ENCODE results near the gene SHROOM3.

The SHROOM3 gene

GRCh38 chr4:76792418-76792817, 357.4 kb downstream of the SHROOM3 start:
- peak; percentile 32 for FAIRE-seq

DNA sequence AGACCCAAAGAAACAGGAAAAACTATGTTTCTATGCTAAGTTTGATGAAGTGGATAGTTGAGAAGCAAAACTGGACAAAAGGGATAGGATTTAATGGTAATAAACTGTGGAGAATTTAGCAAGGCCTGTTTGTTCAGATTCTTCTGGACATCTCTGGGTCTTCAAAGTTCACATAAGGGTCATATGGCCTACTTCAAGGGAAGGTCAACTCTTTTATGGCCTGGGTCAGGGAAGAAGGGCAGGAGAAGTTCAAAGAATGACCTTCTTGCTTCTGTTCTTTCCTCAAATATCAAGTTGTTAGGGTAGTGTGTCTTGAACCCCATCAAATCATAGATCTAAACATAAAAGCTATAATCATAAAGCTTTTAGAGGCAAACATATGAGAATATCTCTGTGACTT, 360.2 kb downstream of the SHROOM3 start:
- no peak for FAIRE-seq

DNA sequence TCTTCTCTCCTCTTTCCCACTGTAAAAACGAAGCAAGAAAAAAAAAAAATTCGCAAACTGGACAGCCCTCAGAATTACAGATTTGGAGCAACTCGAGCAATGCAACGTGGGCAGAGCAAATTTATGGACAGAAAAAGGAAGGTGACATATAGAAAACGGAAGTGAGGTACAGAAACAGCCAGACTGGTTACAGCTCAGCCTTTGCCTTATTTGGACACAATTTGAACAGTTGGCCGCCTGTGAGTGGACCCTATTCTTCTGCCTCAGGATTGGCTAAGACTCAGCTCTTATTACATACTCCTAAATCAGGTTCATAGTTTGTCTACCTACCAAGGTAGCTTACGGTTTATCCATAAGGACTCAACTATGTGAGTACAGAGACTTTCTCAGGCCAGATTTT, 364.1 kb downstream of the SHROOM3 start:
- FAIRE-seq: no peak

DNA sequence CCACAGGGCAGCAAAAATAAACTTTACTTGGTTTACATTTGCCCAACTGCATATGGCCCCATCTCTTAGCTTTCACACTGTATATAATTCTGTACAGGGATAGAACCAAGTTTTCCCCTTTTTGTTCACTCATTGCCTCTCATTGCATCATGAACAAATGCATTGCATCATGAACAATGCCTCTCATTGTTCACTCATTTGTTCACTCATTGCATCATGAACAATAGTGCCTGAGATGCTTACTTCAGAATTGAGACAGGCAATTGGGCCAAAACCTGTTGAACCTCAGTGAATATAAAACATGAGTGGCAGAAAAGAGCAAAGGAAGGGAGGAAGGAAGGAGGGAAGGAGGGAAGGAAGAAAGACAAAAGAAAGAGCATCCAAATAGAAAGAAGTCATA, 364.7 kb downstream of the SHROOM3 start:
- FAIRE-seq: no peak

DNA sequence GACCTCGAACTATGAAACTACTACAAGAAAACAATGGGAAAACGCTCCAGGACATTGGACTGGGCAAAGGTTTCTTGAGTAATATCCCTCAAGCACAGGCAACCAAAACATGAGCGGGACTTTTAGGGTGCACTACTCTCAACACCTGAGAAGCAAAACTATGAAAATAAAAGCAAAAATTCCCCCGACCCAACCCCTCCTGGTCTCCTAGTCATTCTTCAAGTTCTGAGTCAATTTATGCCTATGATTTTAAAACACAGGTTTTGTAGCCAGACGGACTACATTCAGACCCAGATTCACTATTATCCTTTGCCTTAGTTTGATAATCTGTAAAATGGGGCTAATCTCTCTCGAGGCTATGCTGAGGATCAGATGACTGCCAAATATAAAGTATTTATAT, 365.9 kb downstream of the SHROOM3 start:
- FAIRE-seq: no peak

DNA sequence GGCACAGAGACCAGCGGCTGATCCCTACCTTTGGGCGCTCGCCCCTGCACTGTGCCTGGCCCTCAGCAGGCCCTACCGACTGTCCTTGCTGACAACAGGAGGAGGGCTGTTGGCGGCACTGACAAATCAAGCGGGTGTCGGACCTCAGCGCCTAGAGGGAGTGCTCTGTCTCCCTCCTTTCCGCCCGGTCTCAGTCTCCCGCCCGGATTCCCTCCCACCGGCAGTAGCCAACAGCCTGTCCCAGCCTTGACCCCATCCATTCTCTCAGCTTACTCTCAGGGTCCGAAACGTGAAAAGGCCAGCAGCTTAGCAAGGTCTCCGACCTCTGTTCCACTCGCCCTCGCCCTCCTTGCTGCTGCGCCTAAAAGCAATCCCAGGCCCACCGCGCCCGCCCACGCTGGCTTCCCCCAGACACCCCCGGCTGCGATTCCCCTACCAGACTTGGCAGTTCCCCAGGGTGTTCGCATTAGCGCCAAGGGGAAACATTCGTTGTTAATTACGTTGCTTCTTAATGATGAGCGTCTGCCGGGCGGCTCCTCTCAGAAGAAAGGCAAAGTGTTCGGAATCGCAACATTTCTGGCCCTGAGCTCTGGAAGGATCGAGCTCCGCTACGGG, 366.7 kb downstream of the SHROOM3 start:
- no peak for FAIRE-seq

GRCh38 chr4:76802236-76803021, 367.4 kb downstream of the SHROOM3 start:
- FAIRE-seq: no peak

DNA sequence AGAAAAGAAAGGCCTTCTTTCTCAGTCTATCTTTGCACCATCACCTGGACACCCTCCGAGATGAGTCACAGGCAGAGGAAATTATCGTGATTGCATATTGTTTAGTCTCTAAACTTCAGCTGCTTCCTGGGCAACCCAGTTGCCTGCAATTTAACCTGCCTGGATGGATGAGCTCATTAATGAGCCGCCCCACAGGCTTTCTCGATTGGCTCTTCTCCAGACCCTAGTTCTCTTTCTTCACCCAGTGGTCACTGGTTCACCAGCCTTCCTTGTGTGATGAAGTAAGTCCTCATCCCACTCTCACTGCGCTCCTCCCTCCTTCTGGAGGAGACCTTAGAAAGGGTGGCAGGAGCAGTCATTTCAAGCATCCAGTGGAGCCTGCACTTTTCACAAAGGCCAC, 368.5 kb downstream of the SHROOM3 start:
- FAIRE-seq: no peak

DNA sequence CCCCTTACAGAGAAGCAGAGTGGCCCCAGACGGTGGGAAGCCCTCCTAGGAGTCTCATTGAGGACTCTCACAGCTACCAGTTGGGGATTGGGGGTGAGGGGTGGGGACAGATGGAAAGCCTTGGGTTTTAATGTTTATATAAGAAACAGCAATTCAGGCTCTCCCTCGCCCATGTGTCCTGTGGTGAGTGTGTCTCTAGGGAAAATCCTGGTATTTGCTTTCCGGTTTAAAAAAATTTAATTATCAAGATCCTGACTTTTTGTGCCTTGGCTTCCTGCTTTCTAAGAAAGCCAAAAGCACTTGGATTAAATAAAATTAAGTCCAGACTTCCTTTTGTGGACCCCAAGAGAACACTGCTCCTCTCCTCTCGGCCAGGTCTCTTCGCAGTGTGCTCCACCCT, 369.1 kb downstream of the SHROOM3 start:
- FAIRE-seq: no peak

DNA sequence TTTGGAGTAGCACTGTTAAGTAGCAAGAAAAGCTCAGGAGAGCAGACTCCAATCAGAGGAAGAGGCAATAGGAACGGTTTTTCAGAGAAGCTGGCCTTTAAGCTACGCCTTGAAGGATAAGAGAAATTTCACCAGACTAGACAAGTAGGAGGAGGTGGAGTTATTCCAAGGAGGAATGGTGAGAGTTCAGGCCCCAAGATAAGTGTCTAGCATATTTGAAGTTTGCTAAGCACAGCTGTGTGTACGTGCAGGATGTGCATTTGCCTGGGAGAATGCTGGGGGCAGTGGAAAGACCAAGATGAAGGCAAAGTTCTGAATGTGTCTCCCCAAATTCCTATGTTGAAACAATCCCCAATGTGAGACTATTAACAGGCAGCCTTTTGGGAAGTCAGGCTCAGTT, 371.3 kb downstream of the SHROOM3 start:
- FAIRE-seq: no peak

GRCh38 chr4:76806757-76807156, 371.7 kb downstream of the SHROOM3 start:
- no peak for FAIRE-seq

DNA sequence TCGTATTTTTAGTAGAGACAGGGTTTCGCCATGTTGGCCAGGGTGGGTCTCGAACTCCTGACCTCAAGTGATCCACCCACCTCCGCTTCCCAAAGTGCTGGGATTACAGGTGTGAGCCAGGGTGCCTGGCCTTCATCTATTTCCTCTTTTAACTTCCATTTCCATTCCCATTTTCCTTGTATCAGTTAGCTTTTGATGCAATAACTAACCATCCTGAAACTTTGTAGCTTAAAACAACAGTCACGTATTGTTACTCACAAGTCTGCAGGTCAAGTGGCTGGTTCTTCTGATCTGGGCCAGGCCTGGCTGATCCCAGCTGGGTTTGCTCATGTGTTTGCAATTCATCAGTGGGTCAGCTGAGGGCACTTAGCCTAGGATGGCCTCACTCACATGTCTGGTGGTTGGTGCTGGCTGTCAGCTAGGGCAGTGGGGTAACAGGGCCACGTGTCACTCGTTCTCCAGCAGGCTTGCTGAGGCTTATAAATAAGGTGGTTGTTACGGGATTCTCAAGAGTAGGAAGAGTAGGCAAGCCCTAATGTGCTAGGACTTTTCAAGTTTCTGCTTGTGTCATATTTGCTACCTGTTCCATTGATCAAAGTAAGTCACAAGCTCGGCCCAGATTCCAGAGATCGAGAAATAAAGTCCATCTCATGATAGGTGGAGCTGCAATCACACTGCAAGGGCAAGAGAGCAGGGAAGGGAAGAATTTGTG, 374.7 kb downstream of the SHROOM3 start:
- FAIRE-seq: no peak

DNA sequence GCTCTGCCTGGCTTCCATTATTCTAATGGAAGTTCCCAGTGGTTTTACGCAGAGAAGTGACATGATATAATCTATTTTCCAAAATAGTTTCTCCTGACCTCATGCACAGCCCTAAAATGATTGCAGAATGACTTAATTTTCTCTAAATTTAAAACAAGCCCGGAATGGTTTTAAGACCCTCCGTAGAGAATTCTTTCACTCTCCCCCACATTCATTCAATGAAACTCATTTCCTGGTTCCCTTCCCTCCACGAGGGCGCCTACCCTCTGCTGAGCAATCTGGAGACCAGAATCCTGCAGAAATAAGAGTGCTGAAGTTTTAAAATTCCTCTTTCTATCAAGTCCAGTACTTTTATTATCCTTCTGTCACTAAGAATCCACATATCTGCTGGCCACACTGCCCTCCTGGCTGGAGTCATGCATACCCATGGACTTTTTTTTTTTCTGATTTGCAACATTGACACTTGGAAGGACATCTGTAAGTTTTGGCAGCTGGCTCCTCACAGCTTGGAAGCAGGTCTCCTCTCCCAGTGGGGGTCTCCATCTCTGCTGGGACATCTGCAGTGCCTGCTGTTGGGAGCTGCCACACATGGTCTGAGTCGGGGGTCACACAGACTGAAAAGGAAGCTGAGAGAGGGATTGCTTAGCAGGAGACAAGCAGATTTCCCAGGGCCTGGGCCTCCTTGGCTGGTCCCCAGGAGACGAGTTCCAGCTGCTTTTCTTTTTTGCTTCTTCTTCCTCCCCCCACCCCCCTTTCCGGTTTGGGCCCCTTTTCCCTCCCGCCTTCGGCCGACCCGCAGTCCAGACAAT, 376.8 kb downstream of the SHROOM3 start:
- no peak for FAIRE-seq

- FAIRE-seq: no peak
These were observed 378.0 kb downstream of the SHROOM3 start for GRCh38 chr4:76813070-76813469.

DNA sequence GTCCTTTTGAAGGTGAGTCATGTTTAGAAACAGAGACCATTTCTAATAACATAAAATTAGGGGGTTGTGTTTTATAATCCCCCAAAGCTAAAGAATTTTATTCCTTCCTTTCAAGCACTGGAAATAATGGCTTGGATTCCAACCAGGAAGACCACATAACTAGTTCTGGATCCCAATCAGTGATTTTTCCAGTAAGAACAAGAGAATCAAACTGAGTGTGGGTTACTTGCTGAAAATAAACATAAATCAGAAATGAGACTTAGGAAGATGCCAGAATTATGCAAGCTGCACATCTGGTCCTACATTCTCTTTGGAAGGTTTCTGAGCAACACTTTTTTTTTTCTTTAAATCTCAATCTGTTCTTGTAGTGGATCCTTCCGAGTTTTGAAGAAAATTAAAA, 386.6 kb downstream of the SHROOM3 start:
- FAIRE-seq: no peak

DNA sequence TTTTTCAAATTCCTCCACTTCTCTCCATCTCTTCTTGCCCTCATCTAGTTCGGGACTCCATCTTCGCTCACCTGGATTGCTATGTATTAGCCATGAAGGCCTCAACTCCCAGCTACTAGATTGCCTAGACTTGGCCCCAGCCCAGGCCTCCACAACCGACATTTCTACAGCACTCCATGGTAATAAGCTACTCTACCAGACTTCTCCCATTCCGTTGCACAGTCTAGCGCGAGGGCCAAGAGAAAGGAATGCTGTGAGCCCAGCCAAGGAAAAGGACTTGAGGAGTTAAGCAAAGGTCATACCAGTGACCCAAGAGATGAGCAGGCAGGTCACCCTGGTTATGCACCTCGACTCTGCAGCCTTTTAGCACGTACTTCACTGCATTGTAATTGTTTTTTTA, 387.3 kb downstream of the SHROOM3 start:
- FAIRE-seq: no peak

DNA sequence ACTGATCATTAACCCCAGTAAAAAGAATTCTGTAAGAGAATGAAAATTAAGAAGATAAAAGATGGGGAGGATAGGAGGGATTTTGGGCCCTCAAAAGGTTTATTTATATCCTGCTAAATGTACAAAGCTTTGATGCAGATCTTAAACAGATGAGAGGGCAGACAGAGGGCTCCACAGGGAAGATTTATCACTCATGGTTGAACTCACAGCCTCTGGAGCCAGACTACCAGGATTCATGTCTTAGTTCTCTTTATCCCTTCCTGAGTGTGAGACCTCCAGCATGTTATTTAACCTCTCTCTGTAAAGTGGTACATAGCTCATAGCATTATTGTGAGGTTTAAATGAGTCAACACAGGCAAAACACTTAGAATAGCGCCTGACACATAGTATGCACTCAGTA, 388.5 kb downstream of the SHROOM3 start:
- no peak for FAIRE-seq

GRCh38 chr4:76830612-76830963, 395.6 kb downstream of the SHROOM3 start:
- FAIRE-seq: no peak

GRCh38 chr4:76830964-76831703, 396.1 kb downstream of the SHROOM3 start:
- no peak for FAIRE-seq

DNA sequence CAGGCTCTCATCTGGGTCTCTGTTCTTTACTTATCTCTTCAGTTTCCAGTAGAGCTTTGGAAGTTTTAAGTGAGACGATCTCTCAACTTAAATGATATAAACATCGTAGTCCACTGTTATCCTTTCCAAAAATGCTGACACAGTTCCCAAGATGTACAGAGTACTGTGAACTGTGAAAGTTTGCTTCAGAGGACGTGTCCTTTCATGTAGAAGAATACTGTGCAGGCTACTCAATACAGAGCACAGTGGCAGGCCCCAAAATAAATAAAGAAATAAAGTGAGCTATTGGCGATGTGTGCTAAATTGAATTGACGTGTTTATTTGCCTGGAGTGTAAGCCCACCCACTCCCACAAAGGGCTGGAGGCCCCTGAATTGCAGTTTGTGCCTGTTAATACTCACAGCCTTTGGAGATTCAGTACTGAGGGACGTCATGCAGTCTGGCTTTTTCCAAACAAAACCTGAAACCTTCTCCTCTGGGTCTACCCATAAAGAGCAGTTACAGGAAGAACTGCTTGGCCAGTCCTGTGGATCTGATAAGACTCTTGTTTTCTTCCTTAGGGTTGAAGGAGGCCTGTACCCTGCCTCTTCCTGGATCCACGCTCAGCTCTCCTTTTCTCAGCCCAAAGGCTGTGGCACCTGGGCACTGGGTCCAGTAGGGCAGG, 396.8 kb downstream of the SHROOM3 start:
- FAIRE-seq: no peak

Data from A204.1 (cell line).